ENCODE measurements around the gene PTPRG. TPM values are rescaled to one million over a fixed set of nuclear protein-coding genes. Genes with fewer than 3 reads are reported as not detected.
"Not testable (repeated sequence)": the region's sequence is repeated elsewhere in the genome, so short reads cannot be mapped to it uniquely, and the experiment has no call there.

PTPRG gene
- total RNA-seq, 2 experiments from 2014 or later = not detected

DNA sequence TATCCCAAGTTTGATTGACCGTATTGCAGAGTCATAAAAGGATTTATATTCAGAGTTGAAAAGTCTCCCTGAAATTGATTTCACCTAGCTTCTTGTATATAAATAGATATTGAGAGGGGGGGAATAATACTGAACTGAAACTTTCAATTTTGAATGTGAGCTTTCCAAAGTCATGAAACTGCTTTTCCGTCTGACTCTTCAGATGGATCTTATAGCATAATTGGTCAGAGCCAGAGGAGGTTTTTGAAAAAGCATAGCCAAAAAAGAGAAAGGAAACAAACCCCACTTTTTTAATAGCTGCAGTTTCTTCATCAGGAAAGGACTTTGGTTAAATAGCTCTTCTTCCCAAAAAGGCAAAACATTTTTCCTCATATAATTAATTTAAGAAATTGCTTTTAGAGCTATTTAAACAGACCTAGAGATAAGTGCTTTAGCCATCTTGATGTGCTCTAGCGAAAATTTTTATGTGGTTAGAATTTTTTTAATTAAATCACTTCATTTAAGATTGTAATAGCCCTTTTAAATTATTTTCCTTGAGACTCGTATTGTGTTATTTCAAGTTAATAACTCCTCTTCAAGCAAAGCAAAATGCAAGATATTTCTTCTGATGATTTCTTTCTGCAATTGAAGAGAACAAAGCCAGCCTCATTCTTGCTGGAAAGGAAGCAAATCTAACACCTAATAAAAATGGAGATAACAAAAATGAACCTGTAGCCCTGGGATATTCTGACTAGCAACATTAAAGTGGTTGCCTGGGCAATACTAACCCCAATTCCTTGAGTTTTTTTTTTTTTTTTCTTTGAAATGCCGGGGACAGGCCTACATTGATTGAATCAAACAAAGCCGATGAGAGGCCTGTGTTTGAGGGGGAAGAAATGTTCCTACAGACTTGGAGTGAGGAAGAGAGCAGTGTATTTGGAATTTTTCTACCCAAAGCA lies 173.6 kb downstream of the PTPRG start:
- Mint-ChIP-seq H3K27ac (no peak overlapping the region), H3K4me3 (no peak overlapping the region), H3K27me3 (ENCODE audit: low read depth) (no peaks in the 10 kb centered on the region), H3K9me3 (ENCODE audit: insufficient read depth) (no peaks in the 10 kb centered on the region), H3K36me3 (ENCODE audit: low read depth) (no peaks in the 10 kb centered on the region), H3K4me1 (ENCODE audit: low read depth) (no peaks in the 10 kb centered on the region)
- POLR2A ChIA-PET = interaction anchor here (0.7 kb wide), 1 partner anchor 173 kb away, joined by 3 read pairs; no protein-coding TSS in a partner anchor
- DNase-seq (no peak), ATAC-seq (no peak)
- CTCF ChIA-PET = no interaction called here

DNA sequence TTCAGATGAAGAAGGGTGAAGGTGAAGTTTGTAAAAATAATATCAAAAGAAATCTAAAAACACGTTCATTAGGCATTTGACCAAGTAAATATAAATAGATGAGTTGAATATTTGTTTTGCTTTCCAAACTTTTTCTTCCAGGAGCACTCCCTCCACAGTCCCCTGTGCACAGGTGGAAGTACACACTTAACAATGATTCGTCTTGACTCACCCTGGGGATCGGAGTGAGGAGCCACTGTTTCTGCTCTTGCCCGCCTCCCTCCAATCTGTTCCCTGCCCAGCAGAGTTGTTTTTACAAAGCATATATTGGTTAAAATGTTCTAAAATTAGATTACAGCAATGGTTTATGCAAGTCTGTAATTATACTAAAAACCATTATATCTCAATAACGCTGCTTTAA lies 175.1 kb downstream of the PTPRG start:
- no peak overlapping the region for H3K4me3 Mint-ChIP-seq
- CTCF ChIA-PET = no interaction called here
- H3K9me3 Mint-ChIP-seq (ENCODE audit: insufficient read depth) = no peaks in the 10 kb centered on the region
- ATAC-seq (no peak), DNase-seq (no peak)
- no peaks in the 10 kb centered on the region for H3K27me3 Mint-ChIP-seq (ENCODE audit: low read depth)
- H3K4me1 Mint-ChIP-seq (ENCODE audit: low read depth) = no peaks in the 10 kb centered on the region
- POLR2A ChIA-PET = no interaction called here
- no peaks in the 10 kb centered on the region for H3K36me3 Mint-ChIP-seq (ENCODE audit: low read depth)
- H3K27ac Mint-ChIP-seq = no peak overlapping the region

DNA sequence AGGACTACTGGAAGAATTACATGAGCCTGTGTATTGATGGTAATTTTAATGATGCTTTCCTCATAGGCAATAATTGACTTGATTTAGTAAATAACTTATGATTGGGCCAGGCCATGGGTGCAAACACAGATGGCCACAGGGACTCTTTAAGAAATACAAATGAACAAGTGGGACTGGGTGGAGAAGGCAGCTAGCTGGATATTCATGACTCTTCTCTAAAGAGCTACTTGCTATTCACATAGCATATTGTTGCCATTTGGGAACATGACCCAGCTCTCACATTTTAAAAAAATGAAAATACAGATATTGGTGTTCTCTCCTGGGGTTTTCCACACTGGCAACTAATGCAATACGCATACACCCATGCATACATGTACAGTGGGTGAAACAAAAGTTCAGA lies 178.3 kb downstream of the PTPRG start:
- POLR2A ChIA-PET = no interaction called here
- CTCF ChIA-PET = no interaction called here
- Mint-ChIP-seq H3K36me3 (ENCODE audit: low read depth) (no peaks in the 10 kb centered on the region), H3K27me3 (ENCODE audit: low read depth) (no peaks in the 10 kb centered on the region), H3K9me3 (ENCODE audit: insufficient read depth) (no peaks in the 10 kb centered on the region), H3K27ac (no peak overlapping the region), H3K4me1 (ENCODE audit: low read depth) (no peaks in the 10 kb centered on the region), H3K4me3 (no peak overlapping the region)
- DNase-seq (no peak), ATAC-seq (no peak)

DNA sequence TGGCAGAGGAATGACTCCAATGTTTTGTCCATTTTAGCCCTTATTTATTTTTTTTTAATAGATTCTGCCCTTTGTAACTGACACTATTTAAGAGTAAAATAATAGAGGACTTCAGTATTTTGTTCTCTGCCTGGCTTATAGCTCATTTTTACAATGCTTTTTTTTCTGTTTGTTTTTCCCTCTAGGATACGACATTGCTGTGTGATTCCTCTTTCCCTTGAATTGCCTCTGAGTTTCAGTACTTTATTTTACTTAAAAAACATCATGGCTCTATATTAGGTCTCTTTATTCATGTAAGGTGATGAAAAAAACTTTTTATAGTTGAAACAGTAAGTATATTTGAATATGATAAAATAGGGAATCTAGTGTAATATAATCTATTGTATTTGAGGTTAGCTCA lies 179.1 kb downstream of the PTPRG start:
- no peaks in the 10 kb centered on the region for H3K27me3 Mint-ChIP-seq (ENCODE audit: low read depth)
- DNase-seq (no peak), ATAC-seq (no peak)
- no peaks in the 10 kb centered on the region for H3K4me1 Mint-ChIP-seq (ENCODE audit: low read depth)
- H3K4me3 Mint-ChIP-seq = no peak overlapping the region
- ChIA-PET CTCF (no interaction called here), POLR2A (no interaction called here)
- no peaks in the 10 kb centered on the region for H3K9me3 Mint-ChIP-seq (ENCODE audit: insufficient read depth)
- H3K27ac Mint-ChIP-seq = no peak overlapping the region
- H3K36me3 Mint-ChIP-seq (ENCODE audit: low read depth) = no peaks in the 10 kb centered on the region

DNA sequence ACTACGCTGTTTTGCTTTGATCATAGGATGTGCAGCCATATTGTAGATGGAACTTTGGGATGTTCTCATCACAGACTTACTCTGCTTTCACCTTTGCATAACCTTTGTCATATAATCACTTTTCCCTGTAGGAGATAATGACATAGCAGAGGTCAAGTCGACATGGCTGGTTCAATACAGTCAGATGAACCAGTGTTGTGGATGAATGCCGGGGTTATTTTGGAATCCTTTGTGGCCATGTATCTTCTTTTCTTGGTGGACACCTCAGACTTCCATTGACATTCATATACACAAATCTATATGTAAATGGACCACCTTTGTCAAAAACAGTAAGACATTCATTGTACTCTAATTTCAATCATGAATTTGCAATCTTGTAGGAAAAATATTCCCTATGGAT lies 180.2 kb downstream of the PTPRG start:
- CTCF ChIA-PET = no interaction called here
- Mint-ChIP-seq H3K4me1 (ENCODE audit: low read depth) (no peaks in the 10 kb centered on the region), H3K27me3 (ENCODE audit: low read depth) (no peaks in the 10 kb centered on the region), H3K36me3 (ENCODE audit: low read depth) (no peaks in the 10 kb centered on the region), H3K4me3 (no peak overlapping the region), H3K9me3 (ENCODE audit: insufficient read depth) (no peaks in the 10 kb centered on the region), H3K27ac (no peak overlapping the region)
- no peak for ATAC-seq
- no peak for DNase-seq
- POLR2A ChIA-PET = no interaction called here

DNA sequence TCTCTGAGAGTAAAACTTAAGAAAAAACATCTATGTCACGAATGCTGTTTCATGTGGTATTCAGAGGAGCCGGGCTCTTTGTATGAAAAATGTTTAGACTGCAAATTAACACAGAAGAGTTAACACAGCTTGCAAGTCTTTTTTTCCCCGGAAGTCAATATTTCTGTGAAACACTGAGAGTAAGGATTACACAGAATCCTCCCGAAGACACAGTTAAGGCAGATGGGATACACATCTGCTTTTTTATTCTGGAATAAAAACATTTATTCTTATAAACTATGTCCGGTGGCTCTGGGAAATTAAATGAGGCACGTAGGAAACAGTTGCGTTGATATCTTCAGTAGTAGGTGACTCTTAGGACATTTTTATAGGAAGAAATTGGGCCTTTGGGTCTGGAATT lies 180.6 kb downstream of the PTPRG start:
- Mint-ChIP-seq H3K27me3 (ENCODE audit: low read depth) (no peaks in the 10 kb centered on the region), H3K4me1 (ENCODE audit: low read depth) (no peaks in the 10 kb centered on the region), H3K27ac (no peak overlapping the region), H3K9me3 (ENCODE audit: insufficient read depth) (no peaks in the 10 kb centered on the region), H3K36me3 (ENCODE audit: low read depth) (no peaks in the 10 kb centered on the region), H3K4me3 (no peak overlapping the region)
- no peak for ATAC-seq
- CTCF ChIA-PET = no interaction called here
- DNase-seq = no peak
- POLR2A ChIA-PET = no interaction called here

DNA sequence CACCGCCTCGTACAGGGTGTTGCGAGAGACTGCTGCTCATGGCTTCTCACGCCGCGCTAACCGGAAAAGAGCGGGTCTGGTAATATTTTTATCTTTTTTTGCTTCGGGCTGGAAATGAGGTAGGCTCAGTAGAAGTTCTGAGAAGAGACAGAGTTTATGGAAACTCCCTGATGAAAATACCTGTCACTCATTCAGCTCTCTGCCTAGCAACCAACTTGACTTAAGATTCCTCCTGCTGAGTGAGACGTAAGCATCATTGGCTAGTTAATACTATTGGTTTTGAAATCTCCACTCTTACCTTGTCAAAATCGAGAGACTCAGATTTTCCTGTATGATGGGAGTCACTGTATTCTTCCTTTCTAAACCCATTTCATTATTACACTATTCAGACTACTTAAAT lies 181.7 kb downstream of the PTPRG start:
- no peaks in the 10 kb centered on the region for H3K9me3 Mint-ChIP-seq (ENCODE audit: insufficient read depth)
- no peak for ATAC-seq
- no peak overlapping the region for H3K27ac Mint-ChIP-seq
- H3K4me3 Mint-ChIP-seq = no peak overlapping the region
- H3K4me1 Mint-ChIP-seq (ENCODE audit: low read depth) = no peaks in the 10 kb centered on the region
- CTCF ChIA-PET = no interaction called here
- H3K36me3 Mint-ChIP-seq (ENCODE audit: low read depth) = no peaks in the 10 kb centered on the region
- H3K27me3 Mint-ChIP-seq (ENCODE audit: low read depth) = no peaks in the 10 kb centered on the region
- no peak for DNase-seq
- POLR2A ChIA-PET = no interaction called here

DNA sequence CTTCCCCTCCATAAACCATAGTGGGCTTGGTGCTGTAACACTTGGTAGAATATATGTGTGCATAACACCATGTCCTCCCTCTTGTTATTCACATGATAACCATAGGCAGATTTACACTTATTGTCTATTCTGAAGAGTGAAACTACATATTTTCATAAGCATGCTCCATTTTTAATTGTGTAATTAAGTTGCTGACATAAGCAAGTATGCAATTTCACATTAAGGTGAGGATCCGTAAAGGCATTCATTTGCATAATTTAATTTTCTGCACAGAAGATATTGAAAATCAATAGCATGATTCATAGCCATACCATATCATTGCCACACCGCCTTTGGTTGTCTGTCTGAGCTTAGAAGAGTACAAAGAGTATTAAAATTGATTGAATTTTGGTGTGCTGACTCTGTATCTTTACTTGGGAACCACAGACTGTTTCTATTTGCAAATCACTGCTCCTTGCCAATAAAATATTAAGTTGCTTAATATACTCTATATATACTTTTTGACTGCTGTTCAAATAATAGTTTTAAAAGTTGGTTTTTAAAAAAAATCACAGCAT lies 182.4 kb downstream of the PTPRG start:
- no peak overlapping the region for H3K27ac Mint-ChIP-seq
- no peaks in the 10 kb centered on the region for H3K4me1 Mint-ChIP-seq (ENCODE audit: low read depth)
- ChIA-PET POLR2A (no interaction called here), CTCF (no interaction called here)
- no peaks in the 10 kb centered on the region for H3K27me3 Mint-ChIP-seq (ENCODE audit: low read depth)
- DNase-seq = no peak
- no peaks in the 10 kb centered on the region for H3K36me3 Mint-ChIP-seq (ENCODE audit: low read depth)
- no peak for ATAC-seq
- no peaks in the 10 kb centered on the region for H3K9me3 Mint-ChIP-seq (ENCODE audit: insufficient read depth)
- H3K4me3 Mint-ChIP-seq = no peak overlapping the region

DNA sequence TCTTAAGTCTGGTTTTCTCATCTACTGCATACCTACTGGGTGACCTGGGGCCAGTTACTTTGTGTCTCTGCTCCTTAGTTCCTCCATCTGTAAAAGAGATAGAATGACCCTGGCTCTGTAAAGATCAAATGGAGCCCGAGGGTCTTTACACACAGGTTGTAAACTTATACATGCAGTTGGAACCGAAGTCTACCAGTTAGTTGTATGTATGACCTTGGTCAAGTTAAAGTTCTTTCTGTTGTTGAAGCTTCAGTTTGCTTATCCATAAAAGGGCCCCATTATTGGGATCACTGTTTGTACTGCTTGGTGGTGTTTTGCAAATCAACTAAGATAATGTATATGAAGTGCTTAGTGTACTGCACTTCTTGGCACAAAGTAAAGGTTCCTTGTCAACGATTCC lies 186.9 kb downstream of the PTPRG start:
- peaks cover 4% of the 10 kb centered on the region for H3K9me3 Mint-ChIP-seq (ENCODE audit: insufficient read depth)
- CTCF ChIA-PET = no interaction called here
- H3K4me3 Mint-ChIP-seq = no peak overlapping the region
- H3K4me1 Mint-ChIP-seq (ENCODE audit: low read depth) = no peaks in the 10 kb centered on the region
- H3K27me3 Mint-ChIP-seq (ENCODE audit: low read depth) = no peaks in the 10 kb centered on the region
- ATAC-seq = no peak
- POLR2A ChIA-PET = no interaction called here
- H3K36me3 Mint-ChIP-seq (ENCODE audit: low read depth) = no peaks in the 10 kb centered on the region
- H3K27ac Mint-ChIP-seq = no peak overlapping the region
- DNase-seq = no peak

DNA sequence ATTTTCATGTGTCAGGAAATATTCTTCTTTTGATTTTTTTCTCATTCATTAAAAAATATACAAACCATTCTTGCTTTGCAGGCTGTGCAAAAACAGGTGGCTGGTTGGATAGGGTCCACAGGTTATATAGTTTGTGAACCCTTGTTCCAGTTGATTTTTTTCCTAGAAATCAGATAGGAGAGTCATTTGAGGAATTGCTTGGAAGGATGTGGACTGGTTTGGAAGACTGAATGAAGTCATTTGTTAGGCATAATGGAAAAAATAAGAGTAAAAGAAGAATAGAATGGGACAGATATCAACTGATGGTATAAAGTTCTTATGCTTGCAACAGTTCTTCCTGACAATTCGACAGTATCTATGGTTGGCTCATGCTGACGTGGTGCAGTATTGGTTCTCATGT lies 189.4 kb downstream of the PTPRG start:
- Mint-ChIP-seq H3K4me1 (ENCODE audit: low read depth) (no peaks in the 10 kb centered on the region), H3K27ac (no peak overlapping the region), H3K4me3 (no peak overlapping the region), H3K9me3 (ENCODE audit: insufficient read depth) (peaks cover 4% of the 10 kb centered on the region), H3K27me3 (ENCODE audit: low read depth) (no peaks in the 10 kb centered on the region), H3K36me3 (ENCODE audit: low read depth) (no peaks in the 10 kb centered on the region)
- DNase-seq = no peak
- CTCF ChIA-PET = no interaction called here
- POLR2A ChIA-PET = no interaction called here
- ATAC-seq = no peak

DNA sequence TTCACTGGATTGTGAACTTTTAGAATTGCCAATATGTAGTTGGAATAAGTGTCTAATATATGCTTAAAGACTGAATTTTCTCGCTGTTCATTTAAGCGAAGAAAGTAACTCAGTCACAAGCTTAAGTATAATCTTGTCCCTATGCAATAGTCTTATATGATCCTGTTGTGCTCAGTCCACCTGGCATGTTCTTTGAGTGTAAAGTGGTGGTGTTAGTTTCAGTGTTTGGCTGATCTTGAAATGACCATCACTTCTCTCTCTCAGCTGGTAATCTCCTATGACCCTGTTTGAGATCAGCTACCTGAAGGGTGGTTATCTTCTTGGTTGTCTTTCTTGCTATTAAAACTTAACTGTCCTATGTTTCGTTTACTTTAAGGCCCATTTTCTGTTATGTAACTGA lies 197.5 kb downstream of the PTPRG start:
- ChIA-PET CTCF (no interaction called here), POLR2A (no interaction called here)
- Mint-ChIP-seq H3K4me3 (no peak overlapping the region), H3K27me3 (ENCODE audit: low read depth) (no peaks in the 10 kb centered on the region), H3K27ac (no peak overlapping the region), H3K9me3 (ENCODE audit: insufficient read depth) (no peaks in the 10 kb centered on the region), H3K36me3 (ENCODE audit: low read depth) (no peaks in the 10 kb centered on the region), H3K4me1 (ENCODE audit: low read depth) (no peaks in the 10 kb centered on the region)
- ATAC-seq (no peak), DNase-seq (no peak)

DNA sequence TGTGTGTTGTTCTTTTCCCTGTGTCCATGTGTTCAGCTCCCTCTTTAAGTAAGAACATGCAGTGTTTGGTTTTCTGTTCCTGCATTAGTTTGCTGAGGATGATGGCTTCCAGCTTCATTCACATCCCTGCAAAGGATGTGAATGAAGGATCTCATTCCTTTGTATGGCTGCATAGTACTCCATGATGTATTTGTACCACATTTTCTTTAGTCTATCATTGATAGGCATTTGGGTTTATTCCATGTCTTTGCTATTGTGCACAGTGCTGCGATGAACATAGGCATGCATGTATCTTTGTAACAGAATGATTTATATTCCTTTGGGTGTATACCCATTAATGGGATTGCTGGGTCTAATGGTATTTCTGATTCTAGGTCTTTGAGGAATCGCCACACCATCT lies 199.4 kb downstream of the PTPRG start:
- H3K27ac Mint-ChIP-seq; H3K36me3 Mint-ChIP-seq (ENCODE audit: low read depth); H3K4me3 Mint-ChIP-seq; H3K4me1 Mint-ChIP-seq (ENCODE audit: low read depth); H3K27me3 Mint-ChIP-seq (ENCODE audit: low read depth); H3K9me3 Mint-ChIP-seq (ENCODE audit: insufficient read depth); DNase-seq; CTCF ChIA-PET; ATAC-seq; POLR2A ChIA-PET: not testable (repeated sequence)

All from activated CD8-positive, alpha-beta T cell treated with anti-CD3 and anti-CD28 coated beads, Interleukin-2, amount 10 ng/mL, durations not matched to agents 7 days and 5 days (primary cell).